ENCODE measurements around the gene ACTA1.
A peak's percentile ranks its signal among the peaks of the same experiment; 100 is the strongest.
"Not testable (repeated sequence)": the region's sequence is repeated elsewhere in the genome, so short reads cannot be mapped to it uniquely, and the experiment has no call there.

ACTA1 gene

DNA sequence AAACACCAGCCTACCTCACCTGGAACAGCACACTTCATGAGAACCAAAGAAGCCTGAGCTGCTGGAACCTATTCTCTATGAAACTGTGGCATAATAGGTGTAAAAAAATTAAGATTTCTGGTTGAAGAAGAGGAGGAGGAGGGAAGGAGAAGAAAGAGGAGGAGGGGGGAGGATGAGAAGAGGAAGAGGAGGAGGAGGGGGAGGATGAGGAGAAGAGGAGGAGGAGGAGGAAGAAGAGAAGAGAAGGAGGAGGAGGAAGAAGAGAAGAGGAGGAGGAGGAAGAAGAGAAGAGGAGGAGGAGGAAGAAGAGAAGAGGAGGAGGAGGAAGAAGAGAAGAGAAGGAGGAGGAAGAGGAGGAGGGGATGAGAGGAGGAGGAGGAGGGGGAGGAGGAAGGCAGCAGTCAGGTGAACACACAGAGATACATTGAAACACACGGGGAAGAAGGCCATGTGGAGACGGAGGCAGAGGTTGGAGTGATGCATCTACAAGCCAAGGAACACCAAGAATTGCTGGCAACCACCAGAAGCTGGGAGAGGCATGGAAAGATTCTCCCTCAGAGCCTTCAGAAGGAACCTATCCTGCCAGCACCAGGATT is 8.2 kb downstream of the ACTA1 start:
- H3K27me3 ChIP-seq (ENCODE audit: control insufficient read depth, insufficient read depth, low read length), result peaks cover 31% of the 10 kb centered on the region
- no peak overlapping the region for H3K4me2 ChIP-seq (ENCODE audit: low read length)
- H3K9me3 ChIP-seq (replicated peaks; ENCODE audit: low read length), result no peaks in the 10 kb centered on the region
- H3K9ac ChIP-seq (ENCODE audit: low read depth, low read length), result no peak overlapping the region
- no peak overlapping the region for H3K4me3 ChIP-seq (ENCODE audit: low read length)
- no peaks in the 10 kb centered on the region for H3K36me3 ChIP-seq (ENCODE audit: insufficient read depth, low read length)
- no peaks in the 10 kb centered on the region for H3K4me1 ChIP-seq (ENCODE audit: control insufficient read depth, insufficient read depth, low read length)

- peaks cover 3% of the 10 kb centered on the region for H3K4me1 ChIP-seq (ENCODE audit: control insufficient read depth, insufficient read depth, low read length)
These were observed 13.1 kb downstream of the ACTA1 start for GRCh38 chr1:229420765-229421164.

DNA sequence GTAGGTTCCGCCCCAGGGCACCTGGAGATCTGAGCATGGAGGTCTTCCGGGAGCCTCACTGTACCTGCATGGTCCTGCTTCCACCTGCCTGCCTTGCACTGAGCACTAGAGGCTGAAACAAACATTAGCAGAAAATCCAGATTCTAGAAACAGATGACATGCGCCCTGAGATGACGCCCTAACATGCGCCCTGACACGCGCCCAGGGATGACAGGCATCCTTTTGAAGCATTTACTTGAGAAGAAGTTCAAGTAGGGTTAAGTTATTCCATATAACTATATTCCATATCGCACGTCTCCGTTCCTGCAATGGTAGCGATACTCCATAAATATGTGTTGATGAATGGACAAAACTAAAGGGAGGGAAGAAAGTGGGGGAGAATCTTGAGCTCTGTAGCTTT is 13.7 kb downstream of the ACTA1 start:
- Histone ChIP-seq H3K4me1 (ENCODE audit: control insufficient read depth, insufficient read depth, low read length) (peaks cover 3% of the 10 kb centered on the region), H3K9ac (ENCODE audit: low read depth, low read length) (no peak overlapping the region), H3K4me3 (ENCODE audit: low read length) (no peak overlapping the region), H3K4me2 (ENCODE audit: low read length) (no peak overlapping the region), H3K27me3 (ENCODE audit: control insufficient read depth, insufficient read depth, low read length) (peaks cover 4% of the 10 kb centered on the region), H3K36me3 (ENCODE audit: insufficient read depth, low read length) (no peaks in the 10 kb centered on the region), H3K9me3 (replicated peaks; ENCODE audit: low read length) (no peaks in the 10 kb centered on the region)

More at GRCh38 chr1:229420765-229421164, 13.1 kb downstream of the ACTA1 start:
- Histone ChIP-seq H3K4me2 (ENCODE audit: low read length) (no peak overlapping the region), H3K9ac (ENCODE audit: low read depth, low read length) (no peak overlapping the region), H3K36me3 (ENCODE audit: insufficient read depth, low read length) (no peaks in the 10 kb centered on the region), H3K9me3 (replicated peaks; ENCODE audit: low read length) (no peaks in the 10 kb centered on the region), H3K27me3 (ENCODE audit: control insufficient read depth, insufficient read depth, low read length) (peaks cover 6% of the 10 kb centered on the region), H3K4me3 (ENCODE audit: low read length) (no peak overlapping the region)

DNA sequence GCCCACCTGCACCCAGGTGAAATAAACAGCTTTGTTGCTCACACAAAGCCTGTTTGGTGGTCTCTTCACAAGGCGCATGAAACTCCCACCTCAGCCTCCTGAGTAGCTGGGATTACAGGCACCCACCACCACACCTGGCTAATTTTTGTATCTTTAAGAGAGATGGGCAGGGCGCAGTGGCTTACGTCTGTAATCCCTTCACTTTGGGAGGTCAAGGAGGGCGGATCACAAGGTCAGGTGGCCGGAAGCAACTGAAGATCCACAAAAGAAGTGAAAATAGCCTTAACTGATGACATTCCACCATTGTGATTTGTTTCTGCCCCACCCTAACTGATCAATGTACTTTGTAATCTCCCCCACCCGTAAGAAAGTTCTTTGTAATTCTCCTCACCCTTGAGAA is 15.3 kb downstream of the ACTA1 start:
- not testable (repeated sequence) for H3K27me3 ChIP-seq (ENCODE audit: control insufficient read depth, insufficient read depth, low read length); H3K4me3 ChIP-seq (ENCODE audit: low read length)

GRCh38 chr1:229412810-229413209 is 21.1 kb downstream of the ACTA1 start:
- not testable (repeated sequence) for H3K4me3 ChIP-seq (ENCODE audit: low read length); H3K4me2 ChIP-seq (ENCODE audit: low read length); H3K27me3 ChIP-seq (ENCODE audit: control insufficient read depth, insufficient read depth, low read length); H3K36me3 ChIP-seq (ENCODE audit: insufficient read depth, low read length); H3K9ac ChIP-seq (ENCODE audit: low read depth, low read length); H3K9me3 ChIP-seq (replicated peaks; ENCODE audit: low read length)
- peaks cover 32% of the 10 kb centered on the region for H3K4me1 ChIP-seq (ENCODE audit: control insufficient read depth, insufficient read depth, low read length)

More for the DNA sequence above, 15.3 kb downstream of the ACTA1 start:
- not testable (repeated sequence) for H3K9me3 ChIP-seq (replicated peaks; ENCODE audit: low read length); H3K36me3 ChIP-seq (ENCODE audit: insufficient read depth, low read length); H3K9ac ChIP-seq (ENCODE audit: low read depth, low read length); H3K4me1 ChIP-seq (ENCODE audit: control insufficient read depth, insufficient read depth, low read length); H3K4me2 ChIP-seq (ENCODE audit: low read length)

- no peak overlapping the region for H3K4me3 ChIP-seq (ENCODE audit: low read length)
- no peaks in the 10 kb centered on the region for H3K36me3 ChIP-seq (ENCODE audit: insufficient read depth, low read length)
- no peak overlapping the region for H3K4me2 ChIP-seq (ENCODE audit: low read length)
- H3K27me3 ChIP-seq (ENCODE audit: control insufficient read depth, insufficient read depth, low read length), result peaks cover 6% of the 10 kb centered on the region
- no peaks in the 10 kb centered on the region for H3K9me3 ChIP-seq (replicated peaks; ENCODE audit: low read length)
- peaks cover 32% of the 10 kb centered on the region for H3K4me1 ChIP-seq (ENCODE audit: control insufficient read depth, insufficient read depth, low read length)
- no peak overlapping the region for H3K9ac ChIP-seq (ENCODE audit: low read depth, low read length)
These were observed 21.8 kb downstream of the ACTA1 start for GRCh38 chr1:229412056-229412455.

DNA sequence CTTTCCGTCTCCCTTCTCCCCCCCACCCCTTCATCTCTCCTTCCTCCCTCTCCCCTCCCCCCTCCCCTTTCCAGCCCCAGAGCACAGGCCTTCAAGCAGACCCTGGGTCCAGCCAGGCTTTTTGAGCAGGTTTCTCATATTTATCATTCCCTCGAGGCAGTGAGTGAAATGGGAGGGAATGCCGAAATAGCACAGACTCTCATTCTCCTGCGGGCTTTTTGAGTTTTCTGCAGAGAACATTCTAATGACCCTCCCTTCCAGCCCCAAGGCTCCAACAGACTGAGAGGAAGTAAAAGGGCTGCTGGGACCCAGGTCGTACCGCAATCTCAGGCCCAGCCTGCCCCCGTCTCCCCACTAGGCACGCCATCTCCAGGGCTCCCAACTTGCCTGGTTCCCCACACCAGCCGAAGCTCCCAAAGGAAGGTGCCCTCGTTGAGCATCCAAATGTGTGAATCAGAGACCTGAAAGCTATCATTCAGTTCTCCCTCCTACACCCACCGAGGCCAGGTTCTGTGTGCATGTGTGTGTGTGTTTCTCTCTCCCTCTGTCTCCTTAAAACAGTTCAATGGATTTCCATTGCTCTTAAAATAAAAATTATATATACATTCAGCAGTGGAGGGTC is 22.3 kb downstream of the ACTA1 start:
- H3K4me3 ChIP-seq (ENCODE audit: low read length), result no peak overlapping the region
- H3K9me3 ChIP-seq (replicated peaks; ENCODE audit: low read length), result no peaks in the 10 kb centered on the region
- H3K27me3 ChIP-seq (ENCODE audit: control insufficient read depth, insufficient read depth, low read length), result peaks cover 11% of the 10 kb centered on the region
- no peak overlapping the region for H3K4me2 ChIP-seq (ENCODE audit: low read length)
- no peak overlapping the region for H3K9ac ChIP-seq (ENCODE audit: low read depth, low read length)
- H3K4me1 ChIP-seq (ENCODE audit: control insufficient read depth, insufficient read depth, low read length), result peaks cover 32% of the 10 kb centered on the region
- H3K36me3 ChIP-seq (ENCODE audit: insufficient read depth, low read length), result no peaks in the 10 kb centered on the region

GRCh38 chr1:229410692-229411433 is 23.0 kb downstream of the ACTA1 start:
- H3K9ac ChIP-seq (ENCODE audit: low read depth, low read length), result no peak overlapping the region
- peaks cover 29% of the 10 kb centered on the region for H3K4me1 ChIP-seq (ENCODE audit: control insufficient read depth, insufficient read depth, low read length)
- H3K27me3 ChIP-seq (ENCODE audit: control insufficient read depth, insufficient read depth, low read length), result peaks cover 14% of the 10 kb centered on the region
- H3K4me2 ChIP-seq (ENCODE audit: low read length), result peak overlapping the region; percentile 68
- H3K4me3 ChIP-seq (ENCODE audit: low read length), result no peak overlapping the region
- H3K9me3 ChIP-seq (replicated peaks; ENCODE audit: low read length), result no peaks in the 10 kb centered on the region
- no peaks in the 10 kb centered on the region for H3K36me3 ChIP-seq (ENCODE audit: insufficient read depth, low read length)

DNA sequence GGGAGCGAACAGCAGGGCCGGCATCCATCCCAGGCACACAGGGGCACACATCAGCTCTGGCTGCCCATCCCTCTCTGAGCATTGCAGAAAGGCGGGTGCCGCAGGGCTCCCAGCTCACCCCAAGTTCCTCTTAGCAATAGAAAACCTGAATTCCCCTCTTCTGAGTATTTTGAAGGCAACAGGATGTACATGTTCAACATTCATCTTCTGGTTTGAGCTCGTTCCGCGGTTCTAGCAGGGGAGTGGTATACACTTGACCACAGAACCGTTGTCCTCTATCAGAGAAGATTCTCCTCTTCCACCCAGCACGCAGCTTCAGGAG is 23.6 kb downstream of the ACTA1 start:
- peak overlapping the region; percentile 68 for H3K4me2 ChIP-seq (ENCODE audit: low read length)
- H3K27me3 ChIP-seq (ENCODE audit: control insufficient read depth, insufficient read depth, low read length), result peaks cover 14% of the 10 kb centered on the region
- no peak overlapping the region for H3K9ac ChIP-seq (ENCODE audit: low read depth, low read length)
- no peaks in the 10 kb centered on the region for H3K36me3 ChIP-seq (ENCODE audit: insufficient read depth, low read length)
- H3K4me1 ChIP-seq (ENCODE audit: control insufficient read depth, insufficient read depth, low read length), result peaks cover 29% of the 10 kb centered on the region
- no peak overlapping the region for H3K4me3 ChIP-seq (ENCODE audit: low read length)
- no peaks in the 10 kb centered on the region for H3K9me3 ChIP-seq (replicated peaks; ENCODE audit: low read length)

DNA sequence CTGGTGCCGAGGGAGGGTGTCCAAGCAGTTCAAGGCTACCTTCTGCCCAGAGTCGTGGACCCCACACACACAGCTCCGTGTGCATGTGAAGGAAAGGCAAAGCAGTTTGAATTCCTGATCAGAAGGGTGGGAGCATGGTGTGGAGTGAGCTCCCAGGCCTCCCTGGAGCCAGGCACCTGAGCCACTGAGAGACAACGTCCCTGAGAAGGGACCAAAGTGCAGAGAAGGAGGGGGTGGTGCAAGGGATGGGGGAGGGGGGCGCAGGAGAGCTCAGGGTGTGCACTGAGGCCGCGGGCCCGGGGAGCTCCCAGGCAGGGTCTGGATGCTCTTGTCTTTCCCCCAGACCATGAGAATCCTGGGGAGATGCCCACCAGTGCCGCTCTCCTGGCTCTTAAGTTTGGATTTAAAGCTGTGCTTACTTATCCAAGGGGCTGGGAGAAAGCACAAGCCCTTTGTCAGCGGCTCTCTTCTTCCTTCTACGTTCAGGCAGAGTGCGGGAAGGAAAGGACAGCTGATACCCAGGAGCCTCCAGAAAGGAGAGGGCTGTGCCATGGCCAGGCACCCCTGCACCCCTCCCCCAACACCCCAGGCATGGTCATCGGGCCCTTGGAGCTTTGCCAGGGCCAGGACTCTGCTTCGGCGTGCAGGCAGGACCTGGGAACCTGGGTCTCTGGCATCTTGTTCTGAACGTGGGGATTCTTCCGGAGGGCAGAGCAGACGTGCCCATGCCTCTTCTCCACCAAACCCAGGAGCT is 24.1 kb downstream of the ACTA1 start:
- no peak overlapping the region for H3K9ac ChIP-seq (ENCODE audit: low read depth, low read length)
- no peaks in the 10 kb centered on the region for H3K9me3 ChIP-seq (replicated peaks; ENCODE audit: low read length)
- no peaks in the 10 kb centered on the region for H3K36me3 ChIP-seq (ENCODE audit: insufficient read depth, low read length)
- H3K4me1 ChIP-seq (ENCODE audit: control insufficient read depth, insufficient read depth, low read length), result peaks cover 29% of the 10 kb centered on the region
- H3K4me2 ChIP-seq (ENCODE audit: low read length), result peak overlapping the region; percentile 68
- no peak overlapping the region for H3K4me3 ChIP-seq (ENCODE audit: low read length)
- H3K27me3 ChIP-seq (ENCODE audit: control insufficient read depth, insufficient read depth, low read length), result peaks cover 14% of the 10 kb centered on the region

- peaks cover 29% of the 10 kb centered on the region for H3K4me1 ChIP-seq (ENCODE audit: control insufficient read depth, insufficient read depth, low read length)
- no peaks in the 10 kb centered on the region for H3K9me3 ChIP-seq (replicated peaks; ENCODE audit: low read length)
- no peaks in the 10 kb centered on the region for H3K36me3 ChIP-seq (ENCODE audit: insufficient read depth, low read length)
- no peak overlapping the region for H3K4me3 ChIP-seq (ENCODE audit: low read length)
- peaks cover 18% of the 10 kb centered on the region for H3K27me3 ChIP-seq (ENCODE audit: control insufficient read depth, insufficient read depth, low read length)
- H3K9ac ChIP-seq (ENCODE audit: low read depth, low read length), result no peak overlapping the region
- no peak overlapping the region for H3K4me2 ChIP-seq (ENCODE audit: low read length)
These were observed 25.3 kb downstream of the ACTA1 start for GRCh38 chr1:229408458-229409037.

All from skeletal muscle satellite cell (primary cell).